Pancreas (tissue), 10 donors: ENCODE measurements around the gene CYP4F12. TPM values are rescaled to one million over a fixed set of nuclear protein-coding genes. Genes with fewer than 3 reads are reported as not detected.

ENCODE experiments used
- ATAC-seq, 4 donors: fragments of 200-7000 bp; cut with Tn5 transposase; one replicate each; pipeline versions ENCODE4 v1.8.0 to v1.9.1; 2020; ENCODE audit warnings: mild to moderate bottlenecking in 4 of 4, moderate library complexity in 4 of 4
- DNase-seq, 6 donors: peaks; one replicate each; pipeline ENCODE4 v3.0.0-alpha.2; 2020
- FAIRE-seq: peaks from 2 replicates; lab custom pipeline; 2012; peaks lifted over from hg19 to GRCh38; lab: Jason Lieb, UNC
- H3K27ac ChIP-seq, 4 donors: fragments of 200-600 bp; sonication (generic); 1 replicate in 3 of 4; 2 replicates in 1 of 4; pipeline versions ENCODE4 v1.5.0 to v1.8.0; 2020
- H3K27me3 ChIP-seq, 4 donors: fragments of 200-600 bp; one replicate each; pipeline ENCODE4 v1.8.0; 2021
- H3K36me3 ChIP-seq, 3 donors: fragments of 200-600 bp; sonication (generic) in 1 of 3; one replicate each; pipeline versions ENCODE4 v1.5.0 to v1.8.0; 2020 to 2021
- H3K4me1 ChIP-seq, 3 donors: fragments of 200-600 bp; one replicate each; pipeline ENCODE4 v1.8.0; 2021
- H3K4me3 ChIP-seq, 4 donors: fragments of 200-600 bp; sonication (generic) in 2 of 4; one replicate each; pipeline versions ENCODE4 v1.5.0 to v1.8.0; 2020 to 2021
- H3K9me3 ChIP-seq, 4 donors: fragments of 200-600 bp; one replicate each; pipeline ENCODE4 v1.8.0; 2021
- CTCF ChIP-seq, 4 donors: fragments of 200-600 bp; sonication (generic) in 3 of 4; IDR thresholded peaks; one replicate each; pipeline versions ENCODE4 v1.5.0 to v1.8.0; 2021; ENCODE audit warnings: antibody characterized with exemption in 4 of 4
- WGBS, 2 donors: extraction: QIAGEN DNeasy Blood & Tissue Kit; methylation state at CpG; one replicate each; pipeline ENCODE4 v1.1.7; 2013; 5-methylcytosine and 5-hydroxymethylcytosine counted together
- intact Hi-C, 3 donors: fragments of 100-400 bp; cut with DNase I; formaldehyde crosslinking; loops; one replicate each; pipeline versions ENCODE4 v1.11.1 to v1.14.2; 2022
- polyA plus RNA-seq, 2 donors: library from polyadenylated mRNA; stranded (reverse); fragments of 200-250 nt; gene quantifications; one replicate each; pipeline ENCODE4 v1.2.3, GENCODE V29; 2013
- total RNA-seq, 6 donors: library from RNA; stranded (reverse); fragmentation: NEBNext Ultra II Directional in 4 of 6; extraction: Animal tissue kit (Norgen Biotek cat#: 25700) in 4 of 6; gene quantifications; one replicate each; pipeline versions ENCODE4 v1.2.1 to v1.2.4, GENCODE V29; 2021 to 2023
- donor health status: healthy with polysubstance abuse.
- donor health status: DM: no; HTN: no; CAD: no; lungs with moderate emphysema.
- donor health status: DM: no; HTN: no; CAD: no.
- donor health status: control.
- donor health status: control.
- donor health status: Bipolar disorder and iron deficiency.
- donor health status: DM: yes; HTN: yes; CAD: no.
- donor health status: DM: no; HTN: no; CAD: no.
- donor health status: DM: no; HTN: no; CAD: no.
- donor health status: DM: yes; HTN: yes; CAD: no.

The CYP4F12 gene
- total and polyA plus RNA-seq, 8 donors, result 0.28 to 6.1 (median 0.72) TPM

- Histone ChIP-seq H3K4me1 (no peaks in the 10 kb centered on the region), H3K36me3 (no peaks in the 10 kb centered on the region), H3K9me3 (no peaks in the 10 kb centered on the region), H3K27me3 (no peaks in the 10 kb centered on the region), H3K4me3 (no peak overlapping the region), H3K27ac (no peak overlapping the region)
- ATAC-seq (no peak), DNase-seq (no peak), FAIRE-seq (no peak)
- 34 to 42% methylated on average over 8 of the region's 8 CpGs for WGBS, 2 donors
- intact Hi-C loops, result no loop called here
- no peak for TF ChIP-seq CTCF (IDR thresholded peaks at IDR 0.05)
Observed at GRCh38 chr19:15680478-15681322, 7.8 kb downstream of the CYP4F12 start.

GRCh38 chr19:15683411-15683810 is 10.5 kb downstream of the CYP4F12 start:
- Histone ChIP-seq H3K4me3 (no peak overlapping the region), H3K27me3 (no peaks in the 10 kb centered on the region), H3K9me3 (no peaks in the 10 kb centered on the region), H3K36me3 (no peaks in the 10 kb centered on the region), H3K27ac (no peak overlapping the region), H3K4me1 (no peaks in the 10 kb centered on the region)
- no peak for TF ChIP-seq CTCF (IDR thresholded peaks at IDR 0.05)
- ATAC-seq (no peak), FAIRE-seq (no peak), DNase-seq (no peak)
- WGBS, 2 donors, result 63 to 73% methylated on average over 10 of the region's 10 CpGs
- intact Hi-C loops, result no loop called here

GRCh38 chr19:15684828-15685227 is 11.9 kb downstream of the CYP4F12 start:
- WGBS, 2 donors, result 21 to 27% methylated on average over 7 to 9 of the region's 9 CpGs
- DNase-seq (no peak), FAIRE-seq (no peak), ATAC-seq (no peak)
- Histone ChIP-seq H3K9me3 (no peaks in the 10 kb centered on the region), H3K4me3 (no peak overlapping the region), H3K36me3 (no peaks in the 10 kb centered on the region), H3K27me3 (no peaks in the 10 kb centered on the region), H3K27ac (no peak overlapping the region), H3K4me1 (no peaks in the 10 kb centered on the region)
- intact Hi-C loops, result no loop called here
- TF ChIP-seq CTCF (IDR thresholded peaks at IDR 0.05), result no peak

GRCh38 chr19:15696654-15697194 is 23.8 kb downstream of the CYP4F12 start:
- intact Hi-C loops, result no loop called here
- 53 to 61% methylated on average over 19 of the region's 19 CpGs for WGBS, 2 donors
- H3K4me3 ChIP-seq, result no peak overlapping the region
- FAIRE-seq (no peak), ATAC-seq (no peak), DNase-seq (no peak)
- no peaks in the 10 kb centered on the region for H3K36me3 ChIP-seq
- no peak overlapping the region for H3K27ac ChIP-seq
- no peaks in the 10 kb centered on the region for H3K4me1 ChIP-seq
- TF ChIP-seq CTCF (IDR thresholded peaks at IDR 0.05), result no peak
- H3K27me3 ChIP-seq, result no peaks in the 10 kb centered on the region
- no peaks in the 10 kb centered on the region for H3K9me3 ChIP-seq
